ENCODE data around the gene SSNA1.

Gene SSNA1

GRCh38 chr9:137191691-137192447 lies 3.4 kb downstream of the SSNA1 start:
- DNase-seq: peak; percentile 41 to 92 (median 78)
- intact Hi-C loops (cut with DNase I): no loop called here

DNA sequence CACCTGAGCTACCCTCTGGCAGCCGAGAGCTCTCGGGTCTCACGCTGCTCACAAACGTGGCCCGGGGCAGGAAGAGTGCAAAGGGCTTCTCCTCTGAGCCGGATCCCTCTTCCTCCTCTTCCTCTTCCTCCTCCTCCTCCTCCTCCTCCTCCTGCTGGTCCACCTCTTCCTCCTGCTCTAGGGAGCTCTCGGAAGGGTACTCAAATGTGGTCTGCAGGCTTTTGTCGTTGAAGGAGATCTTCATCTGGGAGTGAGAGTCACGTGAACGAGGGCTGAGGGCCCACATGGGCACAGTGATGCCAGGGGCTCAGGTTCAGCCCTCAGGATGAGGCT lies 3.9 kb downstream of the SSNA1 start:
- no peak for DNase-seq
- intact Hi-C loops (cut with DNase I): no loop called here

DNA sequence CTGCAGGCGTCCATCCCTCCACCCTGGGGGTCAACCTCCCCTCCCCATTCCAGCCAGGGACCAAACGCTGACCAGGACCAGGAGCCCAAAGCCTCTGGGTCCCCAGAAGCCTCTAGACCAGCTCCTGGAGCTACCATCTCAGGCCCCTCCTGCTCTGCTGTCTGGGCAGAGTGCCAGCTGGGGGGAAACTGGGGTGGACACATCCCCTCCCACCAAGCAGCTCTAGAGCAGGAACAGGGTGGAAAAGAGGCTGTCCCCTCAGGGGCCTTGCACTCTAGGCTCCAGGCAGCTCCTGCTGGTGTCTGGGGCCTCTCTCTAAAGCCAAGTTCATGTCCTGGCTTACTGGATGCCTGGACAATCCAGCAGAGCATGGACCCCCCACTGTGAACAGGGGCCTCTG lies 4.4 kb downstream of the SSNA1 start:
- intact Hi-C loops (cut with DNase I): no loop called here
- peak in 1 of 42 donors; percentile 49 for DNase-seq

- DNase-seq: peak in 1 of 42 donors; percentile 27
- intact Hi-C loops (cut with DNase I): no loop called here
Measured at GRCh38 chr9:137193771-137194170, 5.3 kb downstream of the SSNA1 start.

GRCh38 chr9:137194388-137194787 lies 5.9 kb downstream of the SSNA1 start:
- DNase-seq: peak; percentile 87 to 99 (median 95)
- intact Hi-C loops (cut with DNase I): no loop called here

- peak in 2 of 42 donors; percentile 50 to 60 for DNase-seq
- intact Hi-C loops (cut with DNase I): no loop called here
Measured at GRCh38 chr9:137194909-137195308, 6.4 kb downstream of the SSNA1 start.

GRCh38 chr9:137195525-137196220 lies 7.2 kb downstream of the SSNA1 start:
- DNase-seq: peak in 3 of 42 donors; percentile 53 to 66 (median 63)
- intact Hi-C loops (cut with DNase I): no loop called here

DNA sequence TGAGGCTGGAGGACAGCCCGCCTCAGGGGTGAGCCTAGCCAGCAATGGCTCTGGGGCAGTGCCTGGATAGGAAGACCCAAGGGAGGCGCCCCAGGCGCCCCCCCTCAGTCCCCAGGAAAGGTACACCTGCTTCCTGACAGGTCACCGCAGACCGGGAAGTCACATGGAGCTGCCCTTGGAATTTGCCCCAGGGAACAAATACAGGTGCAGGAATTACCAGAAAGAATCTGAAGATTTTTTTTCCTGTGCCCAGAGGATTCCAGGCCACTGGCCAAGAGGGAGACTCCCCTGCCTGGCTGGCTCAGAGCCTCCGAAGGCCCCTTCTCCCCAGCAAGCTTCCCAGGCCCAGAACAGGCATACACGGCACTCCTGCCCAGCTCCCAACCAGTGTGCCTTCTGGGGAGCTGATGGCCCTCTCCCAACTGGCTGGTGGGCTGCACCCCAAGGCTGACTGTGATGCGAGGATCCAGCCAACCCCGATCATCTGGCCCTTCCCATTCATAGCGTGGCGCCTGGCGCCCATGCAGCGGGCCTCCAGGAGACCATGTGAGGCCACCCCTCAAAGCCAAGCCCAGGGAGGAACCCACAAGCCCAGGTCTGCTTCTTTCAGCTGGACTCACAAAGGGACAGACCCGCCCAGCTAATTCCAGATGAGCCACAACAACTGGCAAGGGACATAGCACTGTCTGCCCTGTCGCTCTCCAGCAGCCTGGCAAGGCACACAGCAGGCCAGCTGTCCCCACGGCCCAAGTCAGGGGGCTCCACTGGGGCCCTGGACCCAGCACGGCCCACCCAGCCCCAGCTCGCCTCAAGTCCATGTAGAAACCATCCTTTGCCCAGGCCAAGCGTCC lies 9.8 kb downstream of the SSNA1 start:
- intact Hi-C loops (cut with DNase I): no loop called here
- peak in 3 of 42 donors; percentile 35 to 73 (median 53) for DNase-seq

GRCh38 chr9:137198902-137199283 lies 10.4 kb downstream of the SSNA1 start:
- intact Hi-C loops (cut with DNase I): no loop called here
- DNase-seq: peak in 3 of 42 donors; percentile 40 to 64 (median 46)

DNA sequence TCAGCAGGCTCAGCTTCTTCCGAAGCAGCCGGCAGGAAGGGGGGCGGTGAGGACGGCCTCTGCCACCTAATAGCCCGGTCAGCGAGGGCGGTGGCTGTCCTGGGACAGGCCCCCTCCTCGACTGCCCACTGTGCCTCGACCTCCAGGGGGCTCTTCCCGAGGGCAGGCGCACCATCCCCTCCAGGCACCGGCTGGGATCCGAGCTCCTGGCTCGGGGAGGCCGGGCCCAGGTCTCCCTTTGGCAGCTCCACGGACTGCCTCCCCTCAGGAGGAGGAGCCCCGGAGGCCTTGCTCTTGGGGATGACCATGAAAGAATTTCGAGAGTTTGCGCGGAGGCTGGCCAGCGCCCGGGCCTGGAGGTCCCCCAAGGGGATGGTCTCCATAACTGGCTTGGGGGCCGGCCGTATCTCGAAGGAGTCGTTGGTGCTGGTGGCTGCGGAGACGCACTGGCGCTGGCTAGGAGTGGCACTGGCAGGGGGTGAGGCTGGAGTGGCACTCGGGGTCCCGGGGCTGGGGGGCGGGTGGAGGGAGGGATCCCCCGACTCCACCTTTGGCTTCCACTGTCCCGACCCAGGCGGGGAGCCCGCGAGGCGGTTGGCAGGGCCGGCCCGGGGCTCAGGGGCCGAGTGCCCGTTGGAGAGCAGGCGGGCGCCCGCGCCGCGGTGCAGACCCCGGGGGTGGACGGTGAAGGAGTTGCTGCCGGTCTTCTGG lies 11.1 kb downstream of the SSNA1 start:
- intact Hi-C loops (cut with DNase I): no loop called here
- peak in 2 of 42 donors; percentile 33 to 43 for DNase-seq

DNA sequence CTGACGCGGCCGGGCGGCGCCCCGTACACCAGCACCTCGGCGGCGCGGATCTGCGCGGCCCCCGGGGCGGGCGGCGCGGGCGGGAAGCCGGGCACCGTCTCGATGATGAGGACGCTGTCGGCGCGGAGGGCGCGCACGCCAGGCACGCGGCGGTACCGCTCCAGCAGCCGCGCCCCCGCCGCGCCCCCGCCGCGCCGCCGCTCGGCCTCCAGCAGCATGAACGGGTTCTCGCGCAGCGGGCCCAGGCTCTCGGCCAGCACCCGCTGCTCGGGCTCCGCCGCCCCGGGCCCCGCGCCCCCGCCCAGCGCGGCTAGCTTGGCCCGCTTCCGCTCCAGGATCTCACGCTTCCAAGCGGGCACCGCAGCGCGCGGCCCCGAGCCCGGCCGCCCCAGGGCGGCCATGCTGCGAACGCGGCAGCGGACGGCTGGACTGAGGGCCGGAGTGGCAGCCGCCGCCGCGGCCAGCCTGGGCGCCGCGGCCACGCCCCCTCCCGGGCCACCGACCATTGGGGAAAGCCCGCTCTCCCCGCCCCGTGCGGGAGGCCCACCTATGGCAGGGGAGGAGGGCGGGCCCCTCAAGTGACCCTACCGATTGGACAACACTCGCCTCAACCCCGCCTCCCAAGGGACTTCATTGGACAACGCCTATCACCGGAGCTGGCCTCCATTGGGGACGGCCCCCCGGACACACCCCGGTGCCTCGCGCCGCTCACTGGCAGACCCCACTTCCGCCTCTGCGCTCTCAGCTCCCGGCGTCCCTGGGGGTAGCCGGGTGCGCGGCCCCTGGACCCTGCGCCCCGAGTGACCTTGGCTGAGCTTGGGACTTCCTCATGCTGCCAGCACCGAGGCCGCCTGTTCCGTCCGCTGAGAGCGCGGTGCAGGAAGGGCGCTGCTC lies 12.1 kb downstream of the SSNA1 start, which contains the start of gene TPRN:
Gene TPRN, minus strand, starts transcription at position 431 of the 894 bp plus-strand sequence. Its CDS starts 30 bp downstream, at position 401.
- DNase-seq: peak; percentile 96 to 100 (median 99)
- intact Hi-C loops (cut with DNase I): no loop called here

- DNase-seq: no peak
- intact Hi-C loops (cut with DNase I): no loop called here
Measured at GRCh38 chr9:137201205-137201868, 12.9 kb downstream of the SSNA1 start.

GRCh38 chr9:137202966-137203365 lies 14.5 kb downstream of the SSNA1 start:
- intact Hi-C loops (cut with DNase I): no loop called here
- DNase-seq: no peak

- intact Hi-C loops (cut with DNase I): no loop called here
- DNase-seq: no peak
Measured at GRCh38 chr9:137204731-137205125, 16.3 kb downstream of the SSNA1 start.

DNA sequence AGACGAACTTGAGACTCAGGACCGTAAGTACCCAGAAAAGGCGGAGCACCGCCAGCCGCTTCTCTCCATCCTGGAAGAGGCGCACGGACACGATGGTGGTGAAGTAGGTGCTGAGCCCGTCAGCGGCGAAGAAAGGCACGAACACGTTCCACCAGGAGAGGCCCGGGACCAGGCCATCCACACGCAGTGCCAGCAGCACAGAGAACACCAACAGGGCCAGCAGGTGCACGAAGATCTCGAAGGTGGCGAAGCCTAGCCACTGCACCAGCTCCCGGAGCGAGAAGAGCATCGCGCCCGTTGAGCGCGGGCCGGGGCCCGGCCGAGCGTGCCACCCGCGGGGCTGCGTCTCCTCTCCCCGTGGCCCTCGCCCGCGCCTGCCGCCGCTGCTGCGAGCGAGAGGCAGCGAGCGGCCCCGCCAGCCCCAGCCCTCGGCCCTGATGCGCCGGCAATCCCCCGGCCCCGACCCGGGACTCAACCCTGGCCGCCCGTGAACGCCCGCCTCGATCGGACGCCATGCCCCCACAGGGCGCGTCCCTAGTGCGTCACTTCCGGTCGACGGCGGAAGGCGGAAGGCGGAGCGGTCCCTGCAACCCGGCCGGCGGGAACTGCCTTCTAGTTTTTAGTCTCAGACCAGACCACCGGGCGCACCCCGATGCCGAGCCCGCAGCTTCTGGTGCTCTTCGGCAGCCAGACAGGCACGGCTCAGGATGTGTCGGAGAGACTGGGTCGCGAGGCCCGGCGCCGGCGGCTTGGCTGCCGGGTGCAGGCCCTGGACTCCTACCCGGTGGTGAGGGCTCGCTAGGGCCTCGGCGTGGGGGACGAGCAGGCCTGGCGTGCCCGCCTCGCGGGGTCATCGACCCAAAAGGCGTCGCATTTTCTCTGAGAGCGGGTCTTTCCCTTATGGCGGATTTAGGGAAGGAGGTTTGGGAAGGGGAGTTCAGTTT lies 16.9 kb downstream of the SSNA1 start, which contains the start of the genes NDOR1 and TMEM203:
Gene NDOR1, plus strand, starts transcription at position 575 of the 944 bp plus-strand sequence. Its CDS starts 78 bp downstream, at position 653.
Gene TMEM203, minus strand, starts transcription at position 523 of the 944 bp plus-strand sequence. Its CDS starts 234 bp downstream, at position 289.
- DNase-seq: peak; percentile 88 to 100 (median 98)
- intact Hi-C loops (cut with DNase I): no loop called here

- intact Hi-C loops (cut with DNase I): no loop called here
- no peak for DNase-seq
Measured at GRCh38 chr9:137206602-137207001, 18.1 kb downstream of the SSNA1 start.
